NCI-H2029 (cell line): ENCODE data around the gene FOXP1.

ENCODE experiments used
- DNase-seq: peaks from one replicate; lab custom pipeline; 2025; lab: John Stamatoyannopoulos, UW

The FOXP1 gene

DNA sequence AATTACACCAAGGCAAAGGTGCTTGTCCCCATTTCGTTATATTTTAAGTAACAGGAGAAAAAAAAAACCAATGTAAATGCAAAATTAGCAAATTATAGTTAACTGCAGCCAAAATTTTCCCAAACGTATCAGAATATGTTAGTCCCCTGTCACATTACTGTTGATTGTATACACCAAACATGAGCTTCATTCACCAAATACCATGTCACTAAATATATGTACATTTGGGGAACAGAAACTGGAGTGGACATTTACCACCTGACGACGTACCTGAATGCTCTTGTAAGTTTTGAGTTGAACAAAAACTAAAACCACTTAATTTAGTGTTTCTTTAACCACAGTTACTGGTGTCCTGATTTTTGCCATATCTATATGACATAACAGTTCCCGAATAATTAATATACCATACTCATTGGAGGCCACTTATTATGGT, 3.3 kb upstream of the FOXP1 start:
- DNase-seq: no peak

DNA sequence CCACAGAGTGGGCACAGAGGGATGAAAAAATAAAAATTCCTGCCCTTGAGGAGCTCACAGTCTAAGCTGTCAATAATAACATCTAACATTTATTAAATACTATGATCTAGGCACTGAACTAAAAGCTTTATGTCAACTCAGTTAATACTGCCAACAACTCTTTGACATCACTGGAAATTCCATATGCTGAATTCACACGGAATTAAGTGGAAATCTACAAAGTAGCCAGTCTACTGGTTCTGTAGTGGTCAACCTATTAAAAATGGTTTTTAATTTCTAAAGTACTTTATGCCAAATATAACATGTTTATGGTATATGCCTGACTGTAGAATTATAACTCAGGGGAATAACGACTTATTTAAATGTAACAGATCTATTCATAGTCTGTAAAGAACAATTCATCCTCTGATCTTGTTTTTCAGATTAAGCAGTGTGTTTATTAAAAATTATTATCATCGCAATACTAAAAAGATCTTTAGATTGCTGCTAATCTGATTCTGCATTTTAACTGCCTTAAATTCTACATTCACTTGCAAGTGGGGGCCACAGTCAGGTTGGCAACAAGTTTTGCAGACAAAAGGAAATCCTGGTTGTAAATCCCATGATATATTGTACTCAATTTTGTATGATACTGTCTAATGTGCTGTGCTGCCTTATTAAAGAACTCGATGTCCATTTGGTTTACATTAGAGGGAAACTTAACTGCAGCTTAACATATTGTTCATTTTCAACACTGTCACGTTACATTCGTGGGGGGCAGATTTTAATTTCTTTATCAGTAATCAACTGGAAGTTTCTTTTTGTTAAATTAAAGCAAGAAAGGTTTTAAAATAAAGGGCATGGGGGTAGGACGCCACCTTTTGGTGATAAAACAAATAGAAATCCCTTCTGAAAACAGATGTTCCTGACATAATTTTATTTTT, 2.6 kb upstream of the FOXP1 start:
- DNase-seq: no peak

- DNase-seq: no peak
Observed at GRCh38 chr3:71585131-71585530, 1.6 kb upstream of the FOXP1 start.

GRCh38 chr3:71584394-71585011, 975 bp upstream of the FOXP1 start:
- peak; percentile 12 for DNase-seq

DNA sequence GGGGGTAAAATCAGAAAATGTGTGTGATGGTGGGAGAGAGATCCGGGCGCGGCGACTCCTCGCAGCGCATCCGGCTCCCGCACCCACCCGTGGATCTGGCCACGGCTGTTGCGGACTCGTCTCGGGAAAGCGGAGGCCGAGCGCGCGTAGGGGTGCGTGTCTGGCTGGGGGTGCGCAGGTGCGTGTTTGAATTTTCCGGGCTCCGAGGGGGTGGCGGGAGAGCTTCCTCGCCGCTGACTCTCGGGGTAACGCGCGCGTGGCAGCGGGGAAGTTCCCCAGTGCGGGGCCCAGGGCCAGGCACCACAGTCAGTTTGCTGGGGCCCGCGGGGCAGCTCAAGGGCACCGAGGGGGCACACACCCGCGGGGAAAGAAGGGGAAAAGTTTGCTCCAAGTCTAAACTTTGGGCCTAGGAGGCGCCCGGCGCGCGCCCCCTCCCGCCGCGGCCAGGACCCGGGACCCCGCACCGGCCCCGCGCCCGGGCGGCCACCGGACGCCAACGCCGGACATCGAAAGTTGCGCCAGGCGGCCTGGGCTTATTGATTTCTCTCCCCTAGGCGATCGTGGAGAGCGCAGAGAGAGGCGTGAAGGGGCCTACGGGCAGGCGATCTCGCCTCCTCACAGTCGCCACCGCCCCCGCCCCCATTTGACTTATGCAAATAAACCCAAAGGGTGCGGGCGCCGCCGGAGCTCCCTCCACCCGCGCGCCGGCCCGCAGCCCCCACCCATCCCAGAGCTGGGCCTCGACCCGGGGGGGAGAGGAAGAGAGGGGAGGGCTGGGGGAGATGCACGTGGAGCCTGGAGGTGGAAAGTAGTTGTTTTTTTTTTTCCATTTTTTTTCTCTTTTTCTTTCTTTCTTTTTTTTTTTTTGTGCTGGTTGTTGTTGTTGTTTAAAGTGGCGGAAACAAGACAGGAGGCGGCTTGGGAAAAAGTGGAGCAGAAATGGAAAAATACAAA, 639 bp downstream of the FOXP1 start:
- peak; percentile 42 for DNase-seq

- no peak for DNase-seq
Observed at GRCh38 chr3:71582036-71582611, 1.4 kb downstream of the FOXP1 start.

DNA sequence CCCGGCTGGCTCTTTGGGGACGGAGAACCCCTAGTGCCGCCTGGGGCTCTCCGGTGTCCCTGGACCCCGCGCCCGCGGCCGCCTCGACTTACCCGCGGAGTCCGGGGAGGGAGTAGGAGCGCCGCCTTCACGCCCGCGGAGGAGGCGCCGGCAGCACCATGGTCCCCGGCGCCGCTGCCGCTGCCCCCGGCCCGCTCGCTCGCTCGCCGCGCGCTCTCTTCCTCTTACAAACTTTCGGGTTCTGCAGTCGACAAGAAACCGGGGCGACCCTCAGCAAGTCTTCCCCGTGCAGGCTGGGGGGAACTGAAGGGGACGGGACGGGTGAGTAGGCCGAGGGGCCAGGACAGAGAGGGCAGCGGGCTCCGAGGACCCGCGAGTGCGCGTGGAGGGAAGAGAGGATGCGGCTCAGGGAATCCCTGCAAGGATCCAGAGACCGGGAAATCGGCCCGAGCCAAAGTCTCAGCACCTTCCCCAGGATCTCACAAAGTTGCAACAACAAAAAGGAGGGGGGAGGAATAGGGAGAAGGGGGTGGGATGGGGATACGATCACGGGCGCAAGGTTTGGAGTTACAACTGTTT, 2.0 kb downstream of the FOXP1 start:
- no peak for DNase-seq

GRCh38 chr3:71580636-71581456, 2.7 kb downstream of the FOXP1 start:
- DNase-seq: no peak

DNA sequence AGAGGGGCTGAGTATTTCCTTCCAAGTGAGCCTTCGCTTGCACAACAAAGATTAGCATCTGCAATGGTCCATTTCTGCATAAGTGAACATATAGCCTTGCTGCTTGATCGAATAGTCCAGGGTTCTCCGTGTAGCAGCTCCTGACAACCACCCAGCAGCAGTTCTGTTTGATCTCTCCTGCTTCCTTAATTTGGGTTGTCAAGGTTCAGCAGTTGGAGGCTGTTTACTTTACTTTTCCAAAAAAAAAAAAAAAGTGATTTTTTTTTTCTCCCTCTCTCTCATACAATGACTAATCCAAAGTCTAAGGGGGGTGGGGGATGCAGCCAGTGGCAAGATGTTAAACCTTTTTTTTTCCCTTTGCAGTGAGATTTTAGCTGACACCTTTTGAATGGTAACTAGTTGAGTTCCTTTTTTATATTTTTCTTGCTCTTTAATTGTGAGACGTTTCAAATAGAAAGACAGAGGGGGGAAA, 3.6 kb downstream of the FOXP1 start:
- DNase-seq: no peak

- DNase-seq: no peak
Observed at GRCh38 chr3:71579326-71579934, 4.1 kb downstream of the FOXP1 start.

GRCh38 chr3:71578054-71578751, 5.3 kb downstream of the FOXP1 start:
- no peak for DNase-seq

DNA sequence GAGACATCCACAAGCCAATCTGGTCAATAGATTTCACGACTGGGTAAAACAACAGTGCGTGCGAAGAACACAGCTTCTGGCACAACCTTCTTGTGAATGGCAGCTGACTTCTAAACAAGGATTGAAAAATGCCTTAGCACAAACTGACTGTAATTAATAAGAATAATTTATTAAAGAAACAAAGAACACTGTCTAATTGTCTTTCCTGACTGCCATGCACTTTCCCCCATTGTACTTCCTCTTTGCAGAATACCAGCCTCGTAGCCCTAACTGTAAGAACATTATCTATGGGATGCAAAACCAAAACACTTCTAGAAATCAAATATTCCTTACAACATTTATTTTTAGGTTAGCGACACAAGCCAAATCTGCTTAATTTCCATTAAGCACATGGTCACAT, 6.5 kb downstream of the FOXP1 start:
- DNase-seq: no peak

- DNase-seq: no peak
Observed at GRCh38 chr3:71575433-71575832, 8.1 kb downstream of the FOXP1 start.

DNA sequence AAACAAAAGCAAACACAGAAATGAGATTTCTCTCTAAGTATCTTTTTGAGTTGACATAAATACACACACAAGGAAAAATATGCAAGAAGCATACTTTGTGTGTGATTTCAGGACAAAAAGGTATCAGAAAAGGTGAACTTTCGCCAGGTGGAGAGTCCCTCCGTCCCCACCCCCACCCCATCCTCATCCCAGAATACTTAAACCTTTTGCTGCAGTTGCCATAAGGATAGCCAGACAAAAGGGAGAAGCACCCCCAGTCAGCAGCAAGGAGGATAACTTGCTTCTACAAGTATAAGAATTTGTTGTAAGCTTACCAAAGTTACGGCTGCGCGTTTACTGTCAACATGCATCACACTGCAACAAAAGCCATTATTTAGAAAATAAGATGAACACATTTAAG, 10.3 kb downstream of the FOXP1 start:
- no peak for DNase-seq

- DNase-seq: no peak
Observed at GRCh38 chr3:71570546-71570945, 13.0 kb downstream of the FOXP1 start.

DNA sequence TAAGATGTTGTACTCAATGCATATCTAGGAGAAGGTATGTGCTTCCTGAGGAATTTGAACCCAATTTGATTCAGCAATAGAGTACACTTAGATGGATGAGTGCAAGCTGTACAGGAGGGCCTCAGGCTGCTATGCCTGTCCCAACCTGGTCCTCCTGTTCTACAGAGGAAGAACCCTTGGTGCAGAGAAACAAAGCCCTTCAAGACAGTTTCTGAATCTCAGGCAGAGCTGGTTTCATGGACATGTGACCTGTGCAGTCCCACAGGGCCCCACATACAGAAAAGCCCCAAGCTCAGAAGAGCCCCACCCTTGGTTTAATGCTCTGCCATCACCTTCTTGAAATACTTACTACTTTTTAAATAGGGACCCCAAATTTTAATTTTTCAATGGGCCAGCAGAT, 15.3 kb downstream of the FOXP1 start:
- no peak for DNase-seq

DNA sequence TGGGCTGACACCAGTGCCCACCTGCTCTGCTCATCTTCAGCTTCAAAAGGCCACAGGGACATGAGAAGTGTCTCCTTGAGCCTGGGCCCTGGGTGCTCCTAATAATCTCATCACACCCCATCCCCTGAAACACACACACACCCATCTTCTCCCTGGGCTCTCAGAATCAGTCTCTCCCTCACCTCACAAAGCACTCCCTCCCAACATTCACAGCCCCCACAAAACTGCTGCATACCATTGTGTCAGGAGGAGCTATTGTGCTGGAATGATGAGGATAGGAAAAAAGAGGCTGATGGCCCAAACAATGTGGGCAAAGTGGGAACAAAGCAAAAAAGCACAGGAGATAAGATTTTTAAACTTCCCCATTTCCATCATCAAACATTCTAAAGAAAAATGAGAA, 16.8 kb downstream of the FOXP1 start:
- DNase-seq: no peak

DNA sequence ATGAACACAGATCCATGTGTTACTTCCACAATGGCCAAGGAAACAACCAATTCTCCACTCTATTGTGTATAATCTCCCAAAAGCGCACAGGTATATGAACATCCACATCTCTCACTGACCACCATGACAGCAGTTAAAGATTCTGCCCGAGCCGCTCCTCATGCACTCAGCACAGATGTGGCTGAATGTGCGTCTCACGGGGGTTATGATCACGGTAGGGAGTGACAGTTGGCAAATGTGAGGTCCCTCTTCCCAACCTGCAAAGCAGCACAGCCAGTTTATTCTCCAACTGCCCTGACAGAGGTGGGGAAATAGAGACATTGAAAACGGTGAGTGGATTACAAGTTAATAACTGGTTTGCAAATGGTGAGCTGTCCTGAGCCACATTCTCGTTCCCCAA, 17.6 kb downstream of the FOXP1 start:
- no peak for DNase-seq

- no peak for DNase-seq
Observed at GRCh38 chr3:71565316-71565715, 18.2 kb downstream of the FOXP1 start.

DNA sequence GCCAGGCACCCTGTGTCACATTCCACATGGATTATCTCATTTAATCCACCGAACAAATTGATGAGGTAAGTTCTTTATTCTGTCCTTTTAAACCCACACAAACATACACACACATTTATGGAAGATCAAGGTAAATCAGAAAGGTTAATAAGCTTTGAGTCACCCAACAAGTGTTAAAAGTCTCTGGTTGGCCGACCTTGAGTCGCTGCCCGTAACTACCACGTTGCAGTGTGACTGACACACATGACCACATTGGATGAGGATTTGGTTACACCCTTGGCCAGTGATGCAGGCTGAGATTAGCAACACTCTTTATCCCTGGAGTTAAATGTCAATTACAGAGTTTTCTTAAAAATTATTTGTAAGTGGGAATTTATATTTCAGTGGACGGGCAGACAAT, 19.2 kb downstream of the FOXP1 start:
- DNase-seq: no peak
